Prostate gland (tissue), 2 donors: Measurements from ENCODE around the gene GGA3. TPM values are rescaled to one million over a fixed set of nuclear protein-coding genes. Genes with fewer than 3 reads are reported as not detected.
"Not testable (repeated sequence)": the region's sequence is repeated elsewhere in the genome, so short reads cannot be mapped to it uniquely, and the experiment has no call there.

ENCODE experiments used
- DNase-seq: peaks from one replicate; pipeline ENCODE4 v3.0.0-alpha.2; 2019; ENCODE audit warnings: low spot score
- H3K27ac ChIP-seq, 2 donors: fragments of 200-600 bp; sonication (generic); 2 replicates each; pipeline ENCODE4 v1.5.1; 2017 to 2019
- H3K27me3 ChIP-seq: fragments of 200-600 bp; sonication (generic); replicated peaks from 2 replicates; pipeline ENCODE4 v1.5.1; 2019; ENCODE audit not compliant: insufficient read depth
- H3K36me3 ChIP-seq, 2 donors: fragments of 200-600 bp; sonication (generic); 1 replicate in 1 of 2; 2 replicates in 1 of 2; pipeline versions ENCODE4 v1.5.1 to v1.8.1; 2017 to 2019
- H3K4me1 ChIP-seq: fragments of 200-600 bp; sonication (generic); replicated peaks from 2 replicates; pipeline ENCODE4 v1.5.1; 2019
- H3K4me3 ChIP-seq, 2 donors: fragments of 200-600 bp; sonication (generic); 2 replicates each; pipeline ENCODE4 v1.5.1; 2017 to 2019
- H3K9me3 ChIP-seq: fragments of 200-600 bp; sonication (generic); 2 replicates; pipeline ENCODE4 v1.5.1; 2017
- CTCF ChIP-seq, 4 experiments: fragments of 200-600 bp in 2 of 4; fragments of 450-650 bp in 2 of 4; sonication (generic) in 2 of 4; IDR thresholded peaks; 1 replicate in 3 of 4; 2 replicates in 1 of 4; pipeline ENCODE4 v1.5.1; 2016 to 2019; ENCODE audit warnings: antibody characterized with exemption in 4 of 4, mild to moderate bottlenecking in 2 of 4, moderate library complexity in 2 of 4
- POLR2A ChIP-seq: fragments of 450-650 bp; IDR thresholded peaks from one replicate; pipeline ENCODE4 v1.6.1; 2016; ENCODE audit warnings: antibody characterized with exemption, mild to moderate bottlenecking
- POLR2AphosphoS5 ChIP-seq: sonication (generic); formaldehyde crosslinking; IDR thresholded peaks from one replicate; pipeline ENCODE4 v1.6.1; 2017; ENCODE audit warnings: antibody characterized with exemption
- WGBS: methylation state at CpG from one replicate; pipeline ENCODE4 v1.1.5; 2018; 5-methylcytosine and 5-hydroxymethylcytosine counted together
- intact Hi-C: fragments of 100-400 bp; cut with DNase I; formaldehyde crosslinking; loops from one replicate; pipeline ENCODE4 v1.14.2; 2022
- total RNA-seq, 2 donors: library from RNA; depleted of rRNA; stranded (reverse); fragments of >200 nt; gene quantifications; one replicate each; pipeline ENCODE4 v1.1.0, GENCODE V29; 2016

The GGA3 gene
- total RNA-seq, 2 donors from 2014 or later: 18.9 to 43.3 TPM

GRCh38 chr17:75301502-75302206 lies 40.2 kb upstream of the GGA3 start:
- H3K36me3 ChIP-seq: no peaks in the 10 kb centered on the region
- intact Hi-C loops: no loop called here
- H3K9me3 ChIP-seq: no peaks in the 10 kb centered on the region
- no peak for DNase-seq
- no peaks in the 10 kb centered on the region for H3K27me3 ChIP-seq
- TF ChIP-seq CTCF (IDR thresholded peaks at IDR 0.05) (no peak), POLR2A (no peak), POLR2AphosphoS5 (no peak)
- no peaks in the 10 kb centered on the region for H3K4me1 ChIP-seq
- 85% methylated on average over 17 of the region's 17 CpGs for WGBS
- H3K27ac ChIP-seq: no peak overlapping the region
- no peak overlapping the region for H3K4me3 ChIP-seq

GRCh38 chr17:75301049-75301448 lies 39.6 kb upstream of the GGA3 start:
- 79% methylated on average over 9 of the region's 9 CpGs for WGBS
- H3K9me3 ChIP-seq: no peaks in the 10 kb centered on the region
- H3K36me3 ChIP-seq: no peaks in the 10 kb centered on the region
- no peak overlapping the region for H3K4me3 ChIP-seq
- no peak for DNase-seq
- no peaks in the 10 kb centered on the region for H3K27me3 ChIP-seq
- H3K4me1 ChIP-seq: no peaks in the 10 kb centered on the region
- TF ChIP-seq POLR2AphosphoS5: no peak
- TF ChIP-seq CTCF (IDR thresholded peaks at IDR 0.05): no peak
- TF ChIP-seq POLR2A: no peak
- intact Hi-C loops: no loop called here
- no peak overlapping the region for H3K27ac ChIP-seq

GRCh38 chr17:75300280-75300679 lies 38.9 kb upstream of the GGA3 start:
- no peaks in the 10 kb centered on the region for H3K9me3 ChIP-seq
- no peak for DNase-seq
- intact Hi-C loops: no loop called here
- no peak overlapping the region for H3K4me3 ChIP-seq
- H3K27ac ChIP-seq: no peak overlapping the region
- H3K36me3 ChIP-seq: no peaks in the 10 kb centered on the region
- 71% methylated on average over 7 of the region's 7 CpGs for whole genome bisulfite sequencing
- TF ChIP-seq POLR2A: no peak
- no peak for TF ChIP-seq CTCF (IDR thresholded peaks at IDR 0.05)
- no peak for TF ChIP-seq POLR2AphosphoS5
- H3K27me3 ChIP-seq: no peaks in the 10 kb centered on the region
- H3K4me1 ChIP-seq: no peaks in the 10 kb centered on the region

GRCh38 chr17:75295201-75296158 lies 34.1 kb upstream of the GGA3 start:
- Histone ChIP-seq H3K9me3 (no peaks in the 10 kb centered on the region), H3K4me3 (no peak overlapping the region), H3K27me3 (no peaks in the 10 kb centered on the region), H3K36me3 (no peaks in the 10 kb centered on the region), H3K4me1 (no peaks in the 10 kb centered on the region), H3K27ac (no peak overlapping the region)
- intact Hi-C loops: no loop called here
- TF ChIP-seq POLR2A: no peak
- TF ChIP-seq POLR2AphosphoS5: no peak
- no peak for TF ChIP-seq CTCF (IDR thresholded peaks at IDR 0.05)
- 83% methylated on average over 8 of the region's 8 CpGs for WGBS
- DNase-seq: no peak

- DNase-seq, H3K36me3 ChIP-seq, H3K9me3 ChIP-seq, H3K27me3 ChIP-seq, H3K27ac ChIP-seq, intact Hi-C loops, H3K4me3 ChIP-seq, H3K4me1 ChIP-seq: not testable (repeated sequence)
- WGBS: 75% methylated on average over 16 of the region's 16 CpGs
Measured at GRCh38 chr17:75292810-75293448, 31.5 kb upstream of the GGA3 start.
